OCI-LY1 (cell line): ENCODE data around the gene FAM181B.

Experiments
- CTCF ChIP-seq: fragments of 200-600 bp; sonication (generic), shearing (Covaris generic); IDR thresholded peaks from 2 replicates; pipeline ENCODE4 v1.5.1; 2017; ENCODE audit warnings: mild to moderate bottlenecking, antibody characterized with exemption, low read length, moderate library complexity, mixed read lengths
- EZH2 ChIP-seq: fragments of 200-600 bp; sonication (generic), shearing (Covaris generic); IDR thresholded peaks from 2 replicates; pipeline ENCODE4 v1.8.0; 2017; ENCODE audit warnings: borderline replicate concordance, mixed run types, mild to moderate bottlenecking, antibody characterized with exemption, low read length, moderate library complexity, mixed read lengths

DNA sequence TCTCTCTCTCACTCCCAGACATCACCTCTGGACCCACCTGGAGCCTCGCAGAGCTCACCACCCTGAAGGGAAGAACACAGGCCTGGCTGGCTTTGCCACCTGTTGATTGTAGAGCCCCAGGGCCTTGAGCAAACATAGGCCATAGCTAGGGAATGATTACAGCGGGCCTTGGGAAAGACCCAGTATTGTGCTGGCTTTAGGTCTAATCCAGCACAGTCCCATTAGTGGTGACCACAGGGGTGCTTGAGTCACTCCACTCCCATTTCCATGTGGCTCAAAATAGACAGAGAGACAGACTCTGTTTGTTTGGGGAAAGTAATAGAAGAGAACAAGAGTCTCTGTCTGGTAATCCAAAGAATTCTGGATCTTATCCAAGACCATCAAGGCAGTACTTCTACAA lies 42.7 kb upstream of the FAM181B start:
- no peak for TF ChIP-seq CTCF
- TF ChIP-seq EZH2, result no peak
